HEK293 (cell line): Measurements from ENCODE around the gene PABPN1L.

Source experiments
- CTCF ChIA-PET: fragments of 350-600 bp; formaldehyde crosslinking; extraction: SDS; loops from one replicate; lab custom pipeline; 2021; ENCODE audit warnings: antibody characterized with exemption; lab: Yijun Ruan, JAX
- POLR2A ChIA-PET: fragments of 300-600 bp; formaldehyde crosslinking; extraction: SDS; loops from one replicate; lab custom pipeline; 2020; ENCODE audit warnings: antibody characterized with exemption, inconsistent platforms; lab: Yijun Ruan, JAX
- H3K27ac ChIP-seq: fragments of 200-500 bp; sonication (Bioruptor generic); 2 replicates; pipeline ENCODE4 v1.5.1; 2014; ENCODE audit warnings: low read depth, low read length, control low read depth, inconsistent platforms; ENCODE audit errors: extremely low read depth
- H3K36me3 ChIP-seq, 2 experiments: fragments of 200-500 bp in 1 of 2; sonication (Bioruptor generic) in 1 of 2; 1 replicate in 1 of 2; 2 replicates in 1 of 2; pipeline ENCODE4 v1.5.1; 2014 to 2017; ENCODE audit warnings: inconsistent platforms in 2 of 2, low read length in 2 of 2; ENCODE audit not compliant: control insufficient read depth in 2 of 2, insufficient read depth in 1 of 2
- H3K4me1 ChIP-seq: fragments of 200-500 bp; sonication (Bioruptor generic); 2 replicates; pipeline ENCODE4 v1.5.1; 2014; ENCODE audit warnings: mild to moderate bottlenecking, low read length, inconsistent platforms; ENCODE audit not compliant: control insufficient read depth, insufficient read depth
- H3K4me3 ChIP-seq: 2 replicates; pipeline ENCODE4 v1.5.1; 2011; ENCODE audit warnings: low read depth, mild to moderate bottlenecking, control low read depth, low read length, moderate library complexity
- H3K9me3 ChIP-seq: fragments of 200-500 bp; sonication (Bioruptor generic); 2 replicates; pipeline ENCODE4 v1.5.1; 2014; ENCODE audit warnings: low read depth, low read length, inconsistent platforms; ENCODE audit not compliant: control insufficient read depth, insufficient read depth
- EGR2 ChIP-seq: fragments of 450-650 bp; formaldehyde crosslinking; IDR thresholded peaks from 2 replicates; pipeline ENCODE4 v1.5.1; 2016; ENCODE audit warnings: low read depth, missing biosample characterization, missing genetic modification characterization
- HOXD13 ChIP-seq: sonication (generic); formaldehyde crosslinking; IDR thresholded peaks from 2 replicates; pipeline ENCODE4 v1.8.0; 2022; ENCODE audit warnings: missing genetic modification reagents, borderline replicate concordance
- KLF7 ChIP-seq: fragments of 450-650 bp; formaldehyde crosslinking; IDR thresholded peaks from 2 replicates; pipeline ENCODE4 v1.5.1; 2016; ENCODE audit warnings: missing biosample characterization, missing genetic modification characterization, borderline replicate concordance
- SP3 ChIP-seq: fragments of 450-650 bp; formaldehyde crosslinking; IDR thresholded peaks from 2 replicates; pipeline ENCODE4 v1.5.1; 2016; ENCODE audit warnings: missing biosample characterization, missing genetic modification characterization
- ZEB2 ChIP-seq: fragments of 450-650 bp; formaldehyde crosslinking; IDR thresholded peaks from 2 replicates; pipeline ENCODE4 v1.5.1; 2016; ENCODE audit warnings: missing biosample characterization, missing genetic modification characterization
- ZNF16 ChIP-seq: fragments of 450-650 bp; formaldehyde crosslinking; IDR thresholded peaks from 2 replicates; pipeline ENCODE4 v1.5.1; 2016; ENCODE audit warnings: low read depth, missing biosample characterization, missing genetic modification characterization
- ZNF2 ChIP-seq: fragments of 450-650 bp; formaldehyde crosslinking; IDR thresholded peaks from 2 replicates; pipeline ENCODE4 v1.5.1; 2016; ENCODE audit warnings: missing biosample characterization, missing genetic modification characterization
- ZNF214 ChIP-seq: fragments of 450-650 bp; formaldehyde crosslinking; IDR thresholded peaks from 2 replicates; pipeline ENCODE4 v1.5.1; 2017; ENCODE audit warnings: missing biosample characterization, mild to moderate bottlenecking, missing genetic modification characterization, borderline replicate concordance
- ZNF23 ChIP-seq: fragments of 450-650 bp; formaldehyde crosslinking; IDR thresholded peaks from 2 replicates; pipeline ENCODE4 v1.5.1; 2016; ENCODE audit warnings: missing biosample characterization, missing genetic modification characterization, borderline replicate concordance
- ZNF266 ChIP-seq: fragments of 450-650 bp; formaldehyde crosslinking; IDR thresholded peaks from 2 replicates; pipeline ENCODE4 v1.5.1; 2016; ENCODE audit warnings: missing biosample characterization, missing genetic modification characterization, low read depth
- ZNF274 ChIP-seq, 2 experiments: fragments of 200-500 bp in 1 of 2; fragments of 450-650 bp in 1 of 2; sonication (Bioruptor generic) in 1 of 2; formaldehyde crosslinking in 1 of 2; IDR thresholded peaks; 2 replicates each; pipeline versions ENCODE4 v1.5.1 to v1.6.1; 2014 to 2016; ENCODE audit warnings: borderline replicate concordance in 1 of 2, inconsistent platforms in 1 of 2, low read length in 1 of 2, missing biosample characterization in 1 of 2, missing genetic modification characterization in 1 of 2
- ZNF311 ChIP-seq: fragments of 450-650 bp; formaldehyde crosslinking; IDR thresholded peaks from 2 replicates; pipeline ENCODE4 v1.5.1; 2017; ENCODE audit warnings: missing biosample characterization, missing genetic modification characterization, borderline replicate concordance
- ZNF354C ChIP-seq: fragments of 450-650 bp; formaldehyde crosslinking; IDR thresholded peaks from 2 replicates; pipeline ENCODE4 v1.5.1; 2016; ENCODE audit warnings: missing biosample characterization, missing genetic modification characterization, low read depth, borderline replicate concordance
- ZNF366 ChIP-seq: fragments of 450-650 bp; formaldehyde crosslinking; conservative IDR thresholded peaks from 2 replicates; pipeline ENCODE4 v1.5.1; 2016; ENCODE audit warnings: missing biosample characterization, missing genetic modification characterization
- ZNF549 ChIP-seq: fragments of 450-650 bp; IDR thresholded peaks from 2 replicates; pipeline ENCODE4 v1.5.1; 2018; ENCODE audit warnings: missing biosample characterization, missing genetic modification characterization, mild to moderate bottlenecking, inconsistent platforms, moderate library complexity
- ZNF629 ChIP-seq: fragments of 450-650 bp; formaldehyde crosslinking; IDR thresholded peaks from 2 replicates; pipeline ENCODE4 v1.5.1; 2017; ENCODE audit warnings: missing biosample characterization, missing genetic modification characterization
- ZNF660 ChIP-seq: fragments of 450-650 bp; IDR thresholded peaks from 2 replicates; pipeline ENCODE4 v1.5.1; 2018; ENCODE audit warnings: missing biosample characterization, mild to moderate bottlenecking, missing genetic modification characterization
- TF ChIP-seq, protein P1 (sequence below): fragments of 450-650 bp; formaldehyde crosslinking; IDR thresholded peaks from 2 replicates; pipeline ENCODE4 v1.5.1; 2017; ENCODE audit warnings: missing biosample characterization, missing genetic modification characterization
- TF ChIP-seq, protein P2 (sequence below): fragments of 450-650 bp; formaldehyde crosslinking; IDR thresholded peaks from 2 replicates; pipeline ENCODE4 v1.5.1; 2016; ENCODE audit warnings: missing biosample characterization, missing genetic modification characterization
- TF ChIP-seq, protein P3 (sequence below): fragments of 450-650 bp; formaldehyde crosslinking; IDR thresholded peaks from 2 replicates; pipeline ENCODE4 v1.5.1; 2017; ENCODE audit warnings: missing biosample characterization, missing genetic modification characterization
- TF ChIP-seq, protein P4 (sequence below): fragments of 450-650 bp; formaldehyde crosslinking; IDR thresholded peaks from 2 replicates; pipeline ENCODE4 v1.5.1; 2017; ENCODE audit warnings: missing biosample characterization, missing genetic modification characterization
- TF ChIP-seq, protein P5 (sequence below): fragments of 450-650 bp; formaldehyde crosslinking; IDR thresholded peaks from 2 replicates; pipeline ENCODE4 v1.5.1; 2016; ENCODE audit warnings: missing biosample characterization, missing genetic modification characterization

The PABPN1L gene

DNA sequence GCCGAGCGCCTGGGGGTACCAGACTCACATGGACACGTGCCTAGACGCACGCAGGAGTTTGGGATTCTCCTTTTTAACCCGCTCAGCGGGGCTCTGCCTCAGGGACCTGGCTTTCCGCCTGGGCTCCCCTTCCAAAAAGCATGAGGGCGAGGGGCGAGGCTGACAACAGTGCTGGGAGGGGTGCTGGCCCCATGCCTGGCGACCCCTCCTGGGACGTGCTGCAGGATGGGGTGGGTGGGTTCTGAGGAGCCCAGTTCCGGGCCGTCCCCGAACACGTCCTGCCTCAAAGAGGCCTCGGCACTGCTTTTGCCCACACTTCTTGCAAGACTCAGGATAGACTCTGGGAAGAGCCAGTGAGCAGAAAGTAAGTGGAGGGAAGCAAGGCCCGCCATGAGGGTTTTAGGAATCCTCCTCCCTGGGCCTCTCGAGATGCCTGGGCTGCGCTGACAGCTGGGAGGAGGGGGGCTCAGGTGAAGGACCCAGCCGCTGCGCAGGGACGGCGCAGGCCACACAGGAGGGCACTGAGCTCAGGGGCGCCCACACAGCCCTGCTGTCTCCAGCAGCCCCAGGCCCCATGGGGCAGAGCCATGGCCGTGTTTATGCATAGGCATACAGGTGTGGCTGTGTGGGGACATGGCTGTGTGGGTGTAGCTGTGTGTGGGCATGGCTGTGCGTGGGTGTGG is 15.4 kb upstream of the PABPN1L start:
- Histone ChIP-seq H3K4me1 (no peaks in the 10 kb centered on the region), H3K36me3 (no peaks in the 10 kb centered on the region)
- TF ChIP-seq ZNF2 (tag by site-specific recombination) (0 out of 2 replicates have a peak, but pooled peaks have one; percentile 59), HOXD13 (no peak)
- TF ChIP-seq, all 188 proteins: peak for 1
- Histone ChIP-seq H3K27ac (no peak overlapping the region), H3K4me3 (no peak overlapping the region), H3K9me3 (no peaks in the 10 kb centered on the region)
- POLR2A ChIA-PET: no interaction called here
- CTCF ChIA-PET: no interaction called here

DNA sequence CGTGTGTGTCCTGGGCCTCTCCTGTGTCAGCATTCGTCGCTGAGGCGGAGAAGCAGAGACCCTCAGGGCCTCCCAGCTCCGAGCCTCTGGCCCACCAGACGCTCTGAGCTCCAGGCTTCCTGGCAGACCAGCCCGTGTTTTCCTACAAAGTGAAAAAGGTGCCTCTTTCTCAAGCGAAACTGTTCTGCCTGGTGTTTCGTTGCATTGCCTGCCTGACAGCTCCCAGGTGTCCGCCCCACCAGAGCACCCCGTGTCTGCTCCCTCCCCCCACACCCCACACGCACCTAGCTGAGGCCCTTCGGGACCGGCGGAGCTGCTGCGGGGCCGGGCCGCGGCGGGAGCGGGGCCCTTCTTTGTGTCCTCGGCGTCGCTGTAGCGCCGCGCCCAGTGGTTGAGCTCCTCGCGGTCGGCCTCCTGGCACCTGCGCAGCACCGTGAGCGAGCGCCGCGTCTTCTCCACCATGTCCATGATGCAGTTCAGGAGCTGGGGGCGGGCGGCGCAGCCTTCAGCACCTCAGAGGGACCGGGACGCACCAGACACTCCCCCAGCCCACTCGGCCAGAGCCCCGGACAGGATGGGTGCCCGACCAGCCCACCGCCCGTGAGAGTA is 14.7 kb upstream of the PABPN1L start:
- Histone ChIP-seq H3K9me3 (no peaks in the 10 kb centered on the region), H3K4me3 (no peak overlapping the region), H3K4me1 (no peaks in the 10 kb centered on the region), H3K27ac (no peak overlapping the region), H3K36me3 (no peaks in the 10 kb centered on the region)
- CTCF ChIA-PET: interaction anchor here (0.9 kb wide), 1 partner anchor 24 kb away, joined by 4 read pairs; the partner anchor contains the start of gene TRAPPC2L
- TF ChIP-seq, protein P1, sequence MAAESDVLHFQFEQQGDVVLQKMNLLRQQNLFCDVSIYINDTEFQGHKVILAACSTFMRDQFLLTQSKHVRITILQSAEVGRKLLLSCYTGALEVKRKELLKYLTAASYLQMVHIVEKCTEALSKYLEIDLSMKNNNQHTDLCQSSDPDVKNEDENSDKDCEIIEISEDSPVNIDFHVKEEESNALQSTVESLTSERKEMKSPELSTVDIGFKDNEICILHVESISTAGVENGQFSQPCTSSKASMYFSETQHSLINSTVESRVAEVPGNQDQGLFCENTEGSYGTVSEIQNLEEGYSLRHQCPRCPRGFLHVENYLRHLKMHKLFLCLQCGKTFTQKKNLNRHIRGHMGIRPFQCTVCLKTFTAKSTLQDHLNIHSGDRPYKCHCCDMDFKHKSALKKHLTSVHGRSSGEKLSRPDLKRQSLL (tag by site-specific recombination): no peak
- TF ChIP-seq EGR2 (tag by site-specific recombination) (no peak), ZNF629 (no peak), ZNF274 (IDR thresholded peaks at IDR 0.05; ENCODE audit: low read length) (no peak), ZNF274 (tag by site-specific recombination; IDR thresholded peaks at IDR 0.05; ENCODE audit: borderline replicate concordance) (no peak), SP3 (tag by site-specific recombination) (no peak), KLF7 (tag by site-specific recombination) (no peak), ZNF23 (tag by site-specific recombination) (no peak), ZNF311 (tag by site-specific recombination) (no peak), ZNF16 (no peak), ZNF660 (tag by site-specific recombination) (no peak), ZNF214 (tag by site-specific recombination) (no peak), ZEB2 (no peak), ZNF366 (tag by site-specific recombination) (no peak), ZNF549 (tag by site-specific recombination) (no peak), ZNF266 (tag by site-specific recombination) (no peak), ZNF354C (no peak)
- TF ChIP-seq, protein P2, sequence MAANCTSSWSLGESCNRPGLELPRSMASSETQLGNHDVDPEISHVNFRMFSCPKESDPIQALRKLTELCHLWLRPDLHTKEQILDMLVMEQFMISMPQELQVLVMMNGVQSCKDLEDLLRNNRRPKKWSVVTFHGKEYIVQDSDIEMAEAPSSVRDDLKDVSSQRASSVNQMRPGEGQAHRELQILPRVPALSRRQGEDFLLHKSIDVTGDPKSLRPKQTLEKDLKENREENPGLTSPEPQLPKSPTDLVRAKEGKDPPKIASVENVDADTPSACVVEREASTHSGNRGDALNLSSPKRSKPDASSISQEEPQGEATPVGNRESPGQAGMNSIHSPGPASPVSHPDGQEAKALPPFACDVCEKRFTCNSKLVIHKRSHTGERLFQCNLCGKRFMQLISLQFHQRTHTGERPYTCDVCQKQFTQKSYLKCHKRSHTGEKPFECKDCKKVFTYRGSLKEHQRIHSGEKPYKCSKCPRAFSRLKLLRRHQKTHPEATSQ: no peak
- TF ChIP-seq, protein P3, sequence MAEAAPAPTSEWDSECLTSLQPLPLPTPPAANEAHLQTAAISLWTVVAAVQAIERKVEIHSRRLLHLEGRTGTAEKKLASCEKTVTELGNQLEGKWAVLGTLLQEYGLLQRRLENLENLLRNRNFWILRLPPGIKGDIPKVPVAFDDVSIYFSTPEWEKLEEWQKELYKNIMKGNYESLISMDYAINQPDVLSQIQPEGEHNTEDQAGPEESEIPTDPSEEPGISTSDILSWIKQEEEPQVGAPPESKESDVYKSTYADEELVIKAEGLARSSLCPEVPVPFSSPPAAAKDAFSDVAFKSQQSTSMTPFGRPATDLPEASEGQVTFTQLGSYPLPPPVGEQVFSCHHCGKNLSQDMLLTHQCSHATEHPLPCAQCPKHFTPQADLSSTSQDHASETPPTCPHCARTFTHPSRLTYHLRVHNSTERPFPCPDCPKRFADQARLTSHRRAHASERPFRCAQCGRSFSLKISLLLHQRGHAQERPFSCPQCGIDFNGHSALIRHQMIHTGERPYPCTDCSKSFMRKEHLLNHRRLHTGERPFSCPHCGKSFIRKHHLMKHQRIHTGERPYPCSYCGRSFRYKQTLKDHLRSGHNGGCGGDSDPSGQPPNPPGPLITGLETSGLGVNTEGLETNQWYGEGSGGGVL (tag by site-specific recombination): no peak
- TF ChIP-seq, protein P4, sequence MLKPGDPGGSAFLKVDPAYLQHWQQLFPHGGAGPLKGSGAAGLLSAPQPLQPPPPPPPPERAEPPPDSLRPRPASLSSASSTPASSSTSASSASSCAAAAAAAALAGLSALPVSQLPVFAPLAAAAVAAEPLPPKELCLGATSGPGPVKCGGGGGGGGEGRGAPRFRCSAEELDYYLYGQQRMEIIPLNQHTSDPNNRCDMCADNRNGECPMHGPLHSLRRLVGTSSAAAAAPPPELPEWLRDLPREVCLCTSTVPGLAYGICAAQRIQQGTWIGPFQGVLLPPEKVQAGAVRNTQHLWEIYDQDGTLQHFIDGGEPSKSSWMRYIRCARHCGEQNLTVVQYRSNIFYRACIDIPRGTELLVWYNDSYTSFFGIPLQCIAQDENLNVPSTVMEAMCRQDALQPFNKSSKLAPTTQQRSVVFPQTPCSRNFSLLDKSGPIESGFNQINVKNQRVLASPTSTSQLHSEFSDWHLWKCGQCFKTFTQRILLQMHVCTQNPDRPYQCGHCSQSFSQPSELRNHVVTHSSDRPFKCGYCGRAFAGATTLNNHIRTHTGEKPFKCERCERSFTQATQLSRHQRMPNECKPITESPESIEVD (tag by site-specific recombination): no peak
- TF ChIP-seq, protein P5, sequence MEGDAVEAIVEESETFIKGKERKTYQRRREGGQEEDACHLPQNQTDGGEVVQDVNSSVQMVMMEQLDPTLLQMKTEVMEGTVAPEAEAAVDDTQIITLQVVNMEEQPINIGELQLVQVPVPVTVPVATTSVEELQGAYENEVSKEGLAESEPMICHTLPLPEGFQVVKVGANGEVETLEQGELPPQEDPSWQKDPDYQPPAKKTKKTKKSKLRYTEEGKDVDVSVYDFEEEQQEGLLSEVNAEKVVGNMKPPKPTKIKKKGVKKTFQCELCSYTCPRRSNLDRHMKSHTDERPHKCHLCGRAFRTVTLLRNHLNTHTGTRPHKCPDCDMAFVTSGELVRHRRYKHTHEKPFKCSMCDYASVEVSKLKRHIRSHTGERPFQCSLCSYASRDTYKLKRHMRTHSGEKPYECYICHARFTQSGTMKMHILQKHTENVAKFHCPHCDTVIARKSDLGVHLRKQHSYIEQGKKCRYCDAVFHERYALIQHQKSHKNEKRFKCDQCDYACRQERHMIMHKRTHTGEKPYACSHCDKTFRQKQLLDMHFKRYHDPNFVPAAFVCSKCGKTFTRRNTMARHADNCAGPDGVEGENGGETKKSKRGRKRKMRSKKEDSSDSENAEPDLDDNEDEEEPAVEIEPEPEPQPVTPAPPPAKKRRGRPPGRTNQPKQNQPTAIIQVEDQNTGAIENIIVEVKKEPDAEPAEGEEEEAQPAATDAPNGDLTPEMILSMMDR (tag by site-specific recombination): no peak
- POLR2A ChIA-PET: no interaction called here
